WTC11 (cell line): Measurements from ENCODE around the gene MAS1L. TPM values are rescaled to one million over a fixed set of nuclear protein-coding genes. Genes with fewer than 3 reads are reported as not detected.

Experiments used
- ATAC-seq: fragments of 200-7000 bp; cut with Tn5 transposase; 2 replicates; pipeline ENCODE4 v1.10.0; 2021; ENCODE audit warnings: mild to moderate bottlenecking, moderate library complexity
- CTCF ChIA-PET: fragments of 300-600 bp; sonication (Branson Sonifier 250); formaldehyde crosslinking; loops from one replicate; lab custom pipeline; 2021; ENCODE audit warnings: antibody characterized with exemption; lab: Charles Lee
- POLR2A ChIA-PET: fragments of 350-600 bp; sonication (Branson Sonifier 250); formaldehyde crosslinking; loops from one replicate; lab custom pipeline; 2021; ENCODE audit warnings: antibody characterized with exemption; lab: Charles Lee
- DNase-seq: peaks from one replicate; pipeline ENCODE4 v3.0.0; 2021; ENCODE audit warnings: low spot score
- H3K27ac Mint-ChIP-seq: 2 replicates; pipeline ENCODE4 v1.8.0; 2021; ENCODE audit warnings: mixed read lengths
- H3K27me3 Mint-ChIP-seq: 2 replicates; pipeline ENCODE4 v1.8.0; 2021; ENCODE audit warnings: low read depth, mild to moderate bottlenecking, moderate library complexity, mixed read lengths
- H3K36me3 Mint-ChIP-seq: 2 replicates; pipeline ENCODE4 v1.8.0; 2021; ENCODE audit warnings: mixed read lengths
- H3K4me1 Mint-ChIP-seq: 2 replicates; pipeline ENCODE4 v1.8.0; 2022; ENCODE audit warnings: mixed read lengths
- H3K4me3 Mint-ChIP-seq: 2 replicates; pipeline ENCODE4 v1.8.0; 2021; ENCODE audit warnings: mild to moderate bottlenecking, moderate library complexity, mixed read lengths
- H3K9me3 Mint-ChIP-seq: 2 replicates; pipeline ENCODE4 v1.8.0; 2021; ENCODE audit warnings: mixed read lengths
- AR ChIP-seq: fragments of 250-450 bp; sonication (Bioruptor Pico); IDR thresholded peaks from 2 replicates; pipeline ENCODE4 v1.9.0; 2021; ENCODE audit warnings: mild to moderate bottlenecking
- ATF2 ChIP-seq: sonication (generic); formaldehyde crosslinking; IDR thresholded peaks from 2 replicates; pipeline ENCODE4 v1.8.1; 2022; ENCODE audit warnings: low read depth, missing genetic modification reagents, borderline replicate concordance
- ELF4 ChIP-seq: sonication (generic); formaldehyde crosslinking; IDR thresholded peaks from 2 replicates; pipeline ENCODE4 v1.8.1; 2022; ENCODE audit warnings: low read depth, mild to moderate bottlenecking, moderate library complexity, missing genetic modification reagents
- EMX1 ChIP-seq: fragments of 250-450 bp; sonication (Bioruptor Pico); IDR thresholded peaks from 2 replicates; pipeline ENCODE4 v1.8.0; 2021; ENCODE audit warnings: mild to moderate bottlenecking
- ESRRA ChIP-seq: sonication (generic); formaldehyde crosslinking; IDR thresholded peaks from 2 replicates; pipeline ENCODE4 v1.8.1; 2022; ENCODE audit warnings: mild to moderate bottlenecking, missing genetic modification reagents, borderline replicate concordance
- ETV6 ChIP-seq: sonication (generic); formaldehyde crosslinking; IDR thresholded peaks from 2 replicates; pipeline ENCODE4 v1.8.1; 2022; ENCODE audit warnings: mild to moderate bottlenecking, missing genetic modification reagents
- FOXK1 ChIP-seq: sonication (generic); formaldehyde crosslinking; IDR thresholded peaks from 2 replicates; pipeline ENCODE4 v1.8.0; 2022; ENCODE audit warnings: mild to moderate bottlenecking, moderate library complexity, missing genetic modification reagents
- HMGXB4 ChIP-seq: sonication (generic); formaldehyde crosslinking; IDR thresholded peaks from 2 replicates; pipeline ENCODE4 v1.8.1; 2023; ENCODE audit warnings: mild to moderate bottlenecking, moderate library complexity, missing genetic modification reagents
- KAT7 ChIP-seq: sonication (generic); formaldehyde crosslinking; IDR thresholded peaks from 2 replicates; pipeline ENCODE4 v1.8.1; 2023; ENCODE audit warnings: missing genetic modification reagents, mild to moderate bottlenecking, borderline replicate concordance
- MXD4 ChIP-seq: fragments of 250-450 bp; sonication (Bioruptor Pico); IDR thresholded peaks from 2 replicates; pipeline ENCODE4 v1.8.0; 2021; ENCODE audit warnings: mild to moderate bottlenecking, moderate library complexity, borderline replicate concordance
- RORB ChIP-seq: fragments of 250-450 bp; sonication (Bioruptor Pico); IDR thresholded peaks from 2 replicates; pipeline ENCODE4 v1.9.0; 2021; ENCODE audit warnings: mild to moderate bottlenecking
- TEAD1 ChIP-seq: sonication (generic); formaldehyde crosslinking; IDR thresholded peaks from 2 replicates; pipeline ENCODE4 v1.8.0; 2022; ENCODE audit warnings: mild to moderate bottlenecking, missing genetic modification reagents
- ZBTB21 ChIP-seq: sonication (generic); formaldehyde crosslinking; IDR thresholded peaks from 2 replicates; pipeline ENCODE4 v1.8.1; 2023; ENCODE audit warnings: mild to moderate bottlenecking, missing genetic modification reagents, borderline replicate concordance
- ZNF232 ChIP-seq: sonication (generic); formaldehyde crosslinking; IDR thresholded peaks from 2 replicates; pipeline ENCODE4 v1.8.0; 2022; ENCODE audit warnings: mild to moderate bottlenecking, missing genetic modification reagents
- ZNF263 ChIP-seq: sonication (generic); formaldehyde crosslinking; IDR thresholded peaks from 2 replicates; pipeline ENCODE4 v1.8.1; 2022; ENCODE audit warnings: low read depth, mild to moderate bottlenecking, moderate library complexity, missing genetic modification reagents
- ZNF532 ChIP-seq: fragments of 250-450 bp; sonication (Bioruptor Pico); IDR thresholded peaks from 2 replicates; pipeline ENCODE4 v1.9.0; 2021; ENCODE audit warnings: mild to moderate bottlenecking, borderline replicate concordance
- total RNA-seq: library from RNA; stranded (reverse); gene quantifications from 3 replicates; pipeline ENCODE4 v1.2.3, GENCODE V29; 2021
- TF ChIP-seq, protein P1 (sequence below): fragments of 250-450 bp; sonication (Bioruptor Pico); IDR thresholded peaks from 2 replicates; pipeline ENCODE4 v2.1.2; 2022; ENCODE audit warnings: mild to moderate bottlenecking, moderate library complexity
- TF ChIP-seq, protein P2 (sequence below): sonication (generic); formaldehyde crosslinking; IDR thresholded peaks from 2 replicates; pipeline ENCODE4 v1.8.0; 2022; ENCODE audit warnings: mild to moderate bottlenecking, missing genetic modification reagents

Gene MAS1L
- total RNA-seq, 1 experiment from 2014 or later = not detected

- CTCF ChIA-PET = no interaction called here
These were observed 21.5 kb upstream of the MAS1L start for GRCh38 chr6:29509239-29509638.

More at GRCh38 chr6:29509239-29509638, 21.5 kb upstream of the MAS1L start:
- Mint-ChIP-seq H3K36me3 (no peaks in the 10 kb centered on the region), H3K27me3 (peaks cover 8% of the 10 kb centered on the region; the same call in 1 of the 2 replicates), H3K9me3 (0 out of 2 replicates have a peak, but pooled peaks cover 6% of the 10 kb centered on the region), H3K4me3 (no peak overlapping the region), H3K4me1 (peaks cover 10% of the 10 kb centered on the region), H3K27ac (no peak overlapping the region)
- POLR2A ChIA-PET = no interaction called here
- no peak for DNase-seq
- ATAC-seq = no peak
- no peak for TF ChIP-seq MXD4
- no peak for TF ChIP-seq ESRRA (CRISPR knock-in tag)
- TF ChIP-seq EMX1 = no peak
- no peak for TF ChIP-seq ZNF263
- TF ChIP-seq ZNF532 = no peak
- TF ChIP-seq ELF4 (CRISPR knock-in tag) = no peak
- TF ChIP-seq TEAD1 (CRISPR knock-in tag) = no peak
- no peak for TF ChIP-seq ATF2 (CRISPR knock-in tag)
- TF ChIP-seq HMGXB4 = no peak
- TF ChIP-seq, protein P1, sequence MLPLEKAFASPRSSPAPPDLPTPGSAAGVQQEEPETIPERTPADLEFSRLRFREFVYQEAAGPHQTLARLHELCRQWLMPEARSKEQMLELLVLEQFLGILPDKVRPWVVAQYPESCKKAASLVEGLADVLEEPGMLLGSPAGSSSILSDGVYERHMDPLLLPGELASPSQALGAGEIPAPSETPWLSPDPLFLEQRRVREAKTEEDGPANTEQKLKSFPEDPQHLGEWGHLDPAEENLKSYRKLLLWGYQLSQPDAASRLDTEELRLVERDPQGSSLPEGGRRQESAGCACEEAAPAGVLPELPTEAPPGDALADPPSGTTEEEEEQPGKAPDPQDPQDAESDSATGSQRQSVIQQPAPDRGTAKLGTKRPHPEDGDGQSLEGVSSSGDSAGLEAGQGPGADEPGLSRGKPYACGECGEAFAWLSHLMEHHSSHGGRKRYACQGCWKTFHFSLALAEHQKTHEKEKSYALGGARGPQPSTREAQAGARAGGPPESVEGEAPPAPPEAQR (CRISPR knock-in tag) = no peak
- no peak for TF ChIP-seq ZBTB21 (CRISPR knock-in tag)
- TF ChIP-seq ZNF232 = no peak
- no peak for TF ChIP-seq KAT7 (CRISPR knock-in tag)
- no peak for TF ChIP-seq AR
- TF ChIP-seq, protein P2, sequence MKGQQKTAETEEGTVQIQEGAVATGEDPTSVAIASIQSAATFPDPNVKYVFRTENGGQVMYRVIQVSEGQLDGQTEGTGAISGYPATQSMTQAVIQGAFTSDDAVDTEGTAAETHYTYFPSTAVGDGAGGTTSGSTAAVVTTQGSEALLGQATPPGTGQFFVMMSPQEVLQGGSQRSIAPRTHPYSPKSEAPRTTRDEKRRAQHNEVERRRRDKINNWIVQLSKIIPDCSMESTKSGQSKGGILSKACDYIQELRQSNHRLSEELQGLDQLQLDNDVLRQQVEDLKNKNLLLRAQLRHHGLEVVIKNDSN (CRISPR knock-in tag) = no peak
- TF ChIP-seq RORB (CRISPR knock-in tag) = no peak
- TF ChIP-seq FOXK1 = no peak
- no peak for TF ChIP-seq ETV6 (CRISPR knock-in tag)
